ENCODE results near the gene IGFL3. TPM values are rescaled to one million over a fixed set of nuclear protein-coding genes. Genes with fewer than 3 reads are reported as not detected.

IGFL3 gene
- polyA plus RNA-seq, 1 donor (not counting 4 experiments of a cell fraction or from before 2014, with no cell fraction given) = 344 TPM

DNA sequence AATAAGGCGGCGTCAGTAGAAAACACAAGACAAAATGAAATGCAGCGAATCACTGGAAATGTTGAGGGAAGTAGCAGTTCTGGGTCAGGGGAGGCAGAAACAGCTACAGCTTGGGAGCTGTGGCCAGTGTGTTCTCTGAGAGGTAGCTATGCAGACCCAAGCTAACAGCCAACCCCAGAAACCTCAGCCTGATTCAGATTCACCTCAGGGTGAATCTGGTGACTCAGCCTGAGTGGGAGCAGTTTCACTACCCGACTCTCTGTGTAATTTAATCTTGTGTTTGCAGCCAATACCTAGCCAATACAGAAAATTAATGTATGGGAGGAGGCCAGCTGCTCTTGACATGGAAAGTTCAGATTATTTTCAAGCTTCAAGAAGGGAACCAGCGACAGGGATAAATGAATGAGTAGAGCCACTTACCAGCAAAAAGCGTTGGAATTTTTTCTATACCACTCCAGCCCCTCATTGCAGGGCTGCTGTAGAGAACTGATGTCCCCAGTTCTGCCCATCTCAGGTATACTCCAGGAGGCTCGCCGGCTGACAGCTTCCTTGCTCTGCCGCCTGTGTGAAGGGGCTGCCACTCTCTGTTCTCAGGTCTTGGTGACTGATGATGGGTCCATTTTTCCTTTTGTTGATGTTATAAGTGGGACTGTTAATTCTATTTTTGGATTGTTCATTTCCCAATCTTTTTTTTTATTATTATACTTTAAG lies 8.9 kb downstream of the IGFL3 start:
- H3K79me2 ChIP-seq (ENCODE audit: control insufficient read depth, insufficient read depth, low read length) = no peaks in the 10 kb centered on the region
- FAIRE-seq = peak; percentile 99
- no peak overlapping the region for H2AFZ ChIP-seq (ENCODE audit: control insufficient read depth, low read length)
- H3K4me1 ChIP-seq (ENCODE audit: control insufficient read depth, extremely low read depth, insufficient read depth, low read length) = peaks cover 47% of the 10 kb centered on the region
- H3K9me1 ChIP-seq (ENCODE audit: control insufficient read depth, extremely low read depth, insufficient read depth, low read length) = no peaks in the 10 kb centered on the region
- H3K4me2 ChIP-seq (ENCODE audit: control insufficient read depth, extremely low read depth, insufficient read depth, low read depth, low read length) = peak overlapping the region; percentile 89
- H3K9ac ChIP-seq (ENCODE audit: control insufficient read depth, extremely low read depth, insufficient read depth, low read length) = peak overlapping the region; percentile 75
- dilution Hi-C loops (cut with MboI; ENCODE audit: extremely low pct_ligation_motif_present, low sequenced_read_pairs) = no loop called here
- H3K36me3 ChIP-seq (ENCODE audit: control insufficient read depth in 2 of 2, extremely low read depth in 1 of 2, insufficient read depth in 2 of 2, low read length in 2 of 2) = peaks cover 0 to 6% of the 10 kb centered on the region in 2 experiments
- TF ChIP-seq, protein P1, sequence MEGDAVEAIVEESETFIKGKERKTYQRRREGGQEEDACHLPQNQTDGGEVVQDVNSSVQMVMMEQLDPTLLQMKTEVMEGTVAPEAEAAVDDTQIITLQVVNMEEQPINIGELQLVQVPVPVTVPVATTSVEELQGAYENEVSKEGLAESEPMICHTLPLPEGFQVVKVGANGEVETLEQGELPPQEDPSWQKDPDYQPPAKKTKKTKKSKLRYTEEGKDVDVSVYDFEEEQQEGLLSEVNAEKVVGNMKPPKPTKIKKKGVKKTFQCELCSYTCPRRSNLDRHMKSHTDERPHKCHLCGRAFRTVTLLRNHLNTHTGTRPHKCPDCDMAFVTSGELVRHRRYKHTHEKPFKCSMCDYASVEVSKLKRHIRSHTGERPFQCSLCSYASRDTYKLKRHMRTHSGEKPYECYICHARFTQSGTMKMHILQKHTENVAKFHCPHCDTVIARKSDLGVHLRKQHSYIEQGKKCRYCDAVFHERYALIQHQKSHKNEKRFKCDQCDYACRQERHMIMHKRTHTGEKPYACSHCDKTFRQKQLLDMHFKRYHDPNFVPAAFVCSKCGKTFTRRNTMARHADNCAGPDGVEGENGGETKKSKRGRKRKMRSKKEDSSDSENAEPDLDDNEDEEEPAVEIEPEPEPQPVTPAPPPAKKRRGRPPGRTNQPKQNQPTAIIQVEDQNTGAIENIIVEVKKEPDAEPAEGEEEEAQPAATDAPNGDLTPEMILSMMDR (optimal IDR thresholded peaks at IDR 0.05 in 1 of 3, IDR thresholded peaks at IDR 0.05 in 1 of 3, conservative IDR thresholded peaks at IDR 0.05 in 1 of 3; ENCODE audit: extremely low read depth in 1 of 3, insufficient read depth in 2 of 3, low read length in 3 of 3) = no peak
- TF ChIP-seq EZH2 (IDR thresholded peaks at IDR 0.05; ENCODE audit: low read length) = no peak
- no peaks in the 10 kb centered on the region for H3K27me3 ChIP-seq (ENCODE audit: control insufficient read depth, extremely low read depth, insufficient read depth, low read length)
- H3K27ac ChIP-seq (ENCODE audit: control insufficient read depth, insufficient read depth, low read length) = peak overlapping the region; percentile 92
- no peaks in the 10 kb centered on the region for H3K9me3 ChIP-seq (ENCODE audit: control insufficient read depth, low read depth, low read length)
- DNase-seq (ENCODE audit: low read depth, low spot score) = no peak
- H3K4me3 ChIP-seq (ENCODE audit: control insufficient read depth in 2 of 3, extremely low read depth in 1 of 3, insufficient read depth in 2 of 3, low read depth in 1 of 3, low read length in 3 of 3) = peak overlapping the region; percentile 13 to 44 (median 38)
- H4K20me1 ChIP-seq (ENCODE audit: control insufficient read depth, extremely low read depth, insufficient read depth, low read length) = no peaks in the 10 kb centered on the region

DNA sequence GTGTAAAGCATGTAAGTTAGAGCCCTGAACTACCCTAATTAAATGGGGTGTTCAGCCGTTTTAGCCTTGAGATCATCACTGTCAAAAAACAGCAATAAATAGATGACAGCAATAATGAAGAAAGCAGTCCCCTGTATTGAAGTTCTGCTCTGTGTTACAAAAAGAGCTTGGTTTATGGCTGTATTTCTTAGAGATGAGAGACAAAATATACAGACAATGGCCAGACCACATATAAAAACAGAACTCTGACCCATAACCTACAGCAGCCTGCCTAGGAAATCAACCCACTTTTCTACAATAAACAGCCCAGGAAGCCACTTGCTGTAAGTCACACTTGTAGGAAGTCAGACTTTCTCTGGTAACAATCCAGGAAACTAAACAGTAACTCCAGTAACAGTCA lies 10.8 kb downstream of the IGFL3 start:
- H4K20me1 ChIP-seq (ENCODE audit: control insufficient read depth, extremely low read depth, insufficient read depth, low read length) = no peaks in the 10 kb centered on the region
- no peak overlapping the region for H3K4me3 ChIP-seq (ENCODE audit: control insufficient read depth in 2 of 3, extremely low read depth in 1 of 3, insufficient read depth in 2 of 3, low read depth in 1 of 3, low read length in 3 of 3)
- H3K4me1 ChIP-seq (ENCODE audit: control insufficient read depth, extremely low read depth, insufficient read depth, low read length) = peaks cover 50% of the 10 kb centered on the region
- no peak for DNase-seq (ENCODE audit: low read depth, low spot score)
- peaks cover 0 to 2% of the 10 kb centered on the region in 2 experiments for H3K36me3 ChIP-seq (ENCODE audit: control insufficient read depth in 2 of 2, extremely low read depth in 1 of 2, insufficient read depth in 2 of 2, low read length in 2 of 2)
- H3K4me2 ChIP-seq (ENCODE audit: control insufficient read depth, extremely low read depth, insufficient read depth, low read depth, low read length) = no peak overlapping the region
- no peaks in the 10 kb centered on the region for H3K27me3 ChIP-seq (ENCODE audit: control insufficient read depth, extremely low read depth, insufficient read depth, low read length)
- H3K9me1 ChIP-seq (ENCODE audit: control insufficient read depth, extremely low read depth, insufficient read depth, low read length) = no peaks in the 10 kb centered on the region
- H2AFZ ChIP-seq (ENCODE audit: control insufficient read depth, low read length) = no peak overlapping the region
- H3K9ac ChIP-seq (ENCODE audit: control insufficient read depth, extremely low read depth, insufficient read depth, low read length) = no peak overlapping the region
- peak; percentile 51 for FAIRE-seq
- no peaks in the 10 kb centered on the region for H3K79me2 ChIP-seq (ENCODE audit: control insufficient read depth, insufficient read depth, low read length)
- no peaks in the 10 kb centered on the region for H3K9me3 ChIP-seq (ENCODE audit: control insufficient read depth, low read depth, low read length)
- TF ChIP-seq, protein P1 (optimal IDR thresholded peaks at IDR 0.05 in 1 of 3, IDR thresholded peaks at IDR 0.05 in 1 of 3, conservative IDR thresholded peaks at IDR 0.05 in 1 of 3; ENCODE audit: extremely low read depth in 1 of 3, insufficient read depth in 2 of 3, low read length in 3 of 3) = no peak
- no peak for TF ChIP-seq EZH2 (IDR thresholded peaks at IDR 0.05; ENCODE audit: low read length)
- dilution Hi-C loops (cut with MboI; ENCODE audit: extremely low pct_ligation_motif_present, low sequenced_read_pairs) = no loop called here
- no peak overlapping the region for H3K27ac ChIP-seq (ENCODE audit: control insufficient read depth, insufficient read depth, low read length)

All from keratinocyte (primary cell).